ENCODE data around the gene SCARB1. TPM values are rescaled to one million over a fixed set of nuclear protein-coding genes. Genes with fewer than 3 reads are reported as not detected.

Gene SCARB1
- total RNA-seq, 4 donors from 2014 or later, result 15.3 to 55.3 (median 29.7) TPM

GRCh38 chr12:124745465-124745890 is 118.2 kb downstream of the SCARB1 start:
- Histone ChIP-seq H3K4me3 (no peak overlapping the region), H3K27ac (peak overlapping the region; percentile 64 to 88 (median 76)), H3K4me1 (peaks cover 0 to 74% (median 16%) of the 10 kb centered on the region in 4 donors), H3K9me3 (no peaks in the 10 kb centered on the region), H3K36me3 (no peaks in the 10 kb centered on the region), H3K27me3 (no peaks in the 10 kb centered on the region)
- WGBS, 2 donors, result 17 to 21% methylated on average over 5 of the region's 5 CpGs
- TF ChIP-seq EP300 (IDR thresholded peaks at IDR 0.05) (no peak), CTCF (IDR thresholded peaks at IDR 0.05) (no peak), POLR2A (IDR thresholded peaks at IDR 0.05) (no peak)
- DNase-seq (ENCODE audit: low spot score in 2 of 2), result no peak

- 86 to 88% methylated on average over 15 of the region's 15 CpGs for WGBS, 2 donors
- peaks cover 0 to 78% (median 18%) of the 10 kb centered on the region in 4 donors for H3K4me1 ChIP-seq
- TF ChIP-seq EP300 (IDR thresholded peaks at IDR 0.05), result no peak
- no peak for TF ChIP-seq POLR2A (IDR thresholded peaks at IDR 0.05)
- TF ChIP-seq CTCF (IDR thresholded peaks at IDR 0.05), result no peak
These were observed 118.8 kb downstream of the SCARB1 start for GRCh38 chr12:124744659-124745464.

GRCh38 chr12:124744273-124744640 is 119.4 kb downstream of the SCARB1 start:
- no peaks in the 10 kb centered on the region for H3K9me3 ChIP-seq
- H3K4me1 ChIP-seq, result peaks cover 0 to 79% (median 18%) of the 10 kb centered on the region in 4 donors
- H3K4me3 ChIP-seq, result no peak overlapping the region
- TF ChIP-seq POLR2A (IDR thresholded peaks at IDR 0.05), result no peak
- no peak for TF ChIP-seq CTCF (IDR thresholded peaks at IDR 0.05)
- TF ChIP-seq EP300 (IDR thresholded peaks at IDR 0.05), result no peak
- no peaks in the 10 kb centered on the region for H3K27me3 ChIP-seq
- DNase-seq (ENCODE audit: low spot score in 2 of 2), result no peak
- no peaks in the 10 kb centered on the region for H3K36me3 ChIP-seq
- peak overlapping the region in 2 of 4 donors; percentile 62 to 86 for H3K27ac ChIP-seq
- WGBS, 2 donors, result 73 to 86% methylated on average over 7 of the region's 7 CpGs

More at GRCh38 chr12:124744659-124745464, 118.8 kb downstream of the SCARB1 start:
- Histone ChIP-seq H3K27ac (peak overlapping the region in 2 of 4 donors; percentile 86 to 88), H3K9me3 (no peaks in the 10 kb centered on the region), H3K27me3 (no peaks in the 10 kb centered on the region), H3K36me3 (no peaks in the 10 kb centered on the region), H3K4me3 (no peak overlapping the region)
- no peak for DNase-seq (ENCODE audit: low spot score in 2 of 2)

- Histone ChIP-seq H3K9me3 (no peaks in the 10 kb centered on the region), H3K4me3 (no peak overlapping the region), H3K27me3 (no peaks in the 10 kb centered on the region), H3K4me1 (peaks cover 0 to 85% (median 18%) of the 10 kb centered on the region in 4 donors), H3K27ac (peak overlapping the region in 2 of 4 donors; percentile 62 to 86), H3K36me3 (no peaks in the 10 kb centered on the region)
- TF ChIP-seq POLR2A (IDR thresholded peaks at IDR 0.05) (no peak), EP300 (IDR thresholded peaks at IDR 0.05) (no peak), CTCF (IDR thresholded peaks at IDR 0.05) (no peak)
- no peak for DNase-seq (ENCODE audit: low spot score in 2 of 2)
- 64 to 68% methylated on average over 17 to 18 of the region's 18 CpGs for WGBS, 2 donors
These were observed 120.0 kb downstream of the SCARB1 start for GRCh38 chr12:124743479-124744272.

Measured in tibial nerve (tissue), 4 donors.